Gastrocnemius medialis (tissue), 4 donors: ENCODE measurements around the gene ZFHX3.

Source experiments
- POLR2A ChIP-seq, 2 donors: fragments of 450-650 bp; IDR thresholded peaks; one replicate each; pipeline ENCODE4 v1.6.1; 2017; ENCODE audit warnings: antibody characterized with exemption in 2 of 2, mild to moderate bottlenecking in 2 of 2, moderate library complexity in 2 of 2
- TF ChIP-seq, protein P1 (sequence below), 5 experiments: fragments of 450-650 bp in 3 of 5; fragments of 200-600 bp in 2 of 5; sonication (generic) in 2 of 5; IDR thresholded peaks in 4 of 5; conservative IDR thresholded peaks in 1 of 5; 1 replicate in 4 of 5; 2 replicates in 1 of 5; pipeline ENCODE4 v1.5.1; 2016 to 2019; ENCODE audit warnings: antibody characterized with exemption in 5 of 5, mild to moderate bottlenecking in 3 of 5, moderate library complexity in 3 of 5

GRCh38 chr16:73046202-73046848 lies 1.6 kb downstream of the ZFHX3 start:
- TF ChIP-seq, protein P1, sequence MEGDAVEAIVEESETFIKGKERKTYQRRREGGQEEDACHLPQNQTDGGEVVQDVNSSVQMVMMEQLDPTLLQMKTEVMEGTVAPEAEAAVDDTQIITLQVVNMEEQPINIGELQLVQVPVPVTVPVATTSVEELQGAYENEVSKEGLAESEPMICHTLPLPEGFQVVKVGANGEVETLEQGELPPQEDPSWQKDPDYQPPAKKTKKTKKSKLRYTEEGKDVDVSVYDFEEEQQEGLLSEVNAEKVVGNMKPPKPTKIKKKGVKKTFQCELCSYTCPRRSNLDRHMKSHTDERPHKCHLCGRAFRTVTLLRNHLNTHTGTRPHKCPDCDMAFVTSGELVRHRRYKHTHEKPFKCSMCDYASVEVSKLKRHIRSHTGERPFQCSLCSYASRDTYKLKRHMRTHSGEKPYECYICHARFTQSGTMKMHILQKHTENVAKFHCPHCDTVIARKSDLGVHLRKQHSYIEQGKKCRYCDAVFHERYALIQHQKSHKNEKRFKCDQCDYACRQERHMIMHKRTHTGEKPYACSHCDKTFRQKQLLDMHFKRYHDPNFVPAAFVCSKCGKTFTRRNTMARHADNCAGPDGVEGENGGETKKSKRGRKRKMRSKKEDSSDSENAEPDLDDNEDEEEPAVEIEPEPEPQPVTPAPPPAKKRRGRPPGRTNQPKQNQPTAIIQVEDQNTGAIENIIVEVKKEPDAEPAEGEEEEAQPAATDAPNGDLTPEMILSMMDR (IDR thresholded peaks at IDR 0.05 in 4 of 5, conservative IDR thresholded peaks at IDR 0.05 in 1 of 5), result no peak
- no peak for TF ChIP-seq POLR2A (IDR thresholded peaks at IDR 0.05)
